WTC11 (cell line): ENCODE measurements around the gene TEFM. TPM values are rescaled to one million over a fixed set of nuclear protein-coding genes. Genes with fewer than 3 reads are reported as not detected.

Source experiments
- ATAC-seq: fragments of 200-7000 bp; cut with Tn5 transposase; 2 replicates; pipeline ENCODE4 v1.10.0; 2021; ENCODE audit warnings: mild to moderate bottlenecking, moderate library complexity
- CTCF ChIA-PET: fragments of 300-600 bp; sonication (Branson Sonifier 250); formaldehyde crosslinking; loops from one replicate; lab custom pipeline; 2021; ENCODE audit warnings: antibody characterized with exemption; lab: Charles Lee
- POLR2A ChIA-PET: fragments of 350-600 bp; sonication (Branson Sonifier 250); formaldehyde crosslinking; loops from one replicate; lab custom pipeline; 2021; ENCODE audit warnings: antibody characterized with exemption; lab: Charles Lee
- DNase-seq: peaks from one replicate; pipeline ENCODE4 v3.0.0; 2021; ENCODE audit warnings: low spot score
- H3K27ac Mint-ChIP-seq: 2 replicates; pipeline ENCODE4 v1.8.0; 2021; ENCODE audit warnings: mixed read lengths
- H3K27me3 Mint-ChIP-seq: 2 replicates; pipeline ENCODE4 v1.8.0; 2021; ENCODE audit warnings: low read depth, mild to moderate bottlenecking, moderate library complexity, mixed read lengths
- H3K36me3 Mint-ChIP-seq: 2 replicates; pipeline ENCODE4 v1.8.0; 2021; ENCODE audit warnings: mixed read lengths
- H3K4me1 Mint-ChIP-seq: 2 replicates; pipeline ENCODE4 v1.8.0; 2022; ENCODE audit warnings: mixed read lengths
- H3K4me3 Mint-ChIP-seq: 2 replicates; pipeline ENCODE4 v1.8.0; 2021; ENCODE audit warnings: mild to moderate bottlenecking, moderate library complexity, mixed read lengths
- H3K9me3 Mint-ChIP-seq: 2 replicates; pipeline ENCODE4 v1.8.0; 2021; ENCODE audit warnings: mixed read lengths
- AFF4 ChIP-seq: sonication (generic); formaldehyde crosslinking; IDR thresholded peaks from 2 replicates; pipeline ENCODE4 v1.8.1; 2023; ENCODE audit warnings: mild to moderate bottlenecking, missing genetic modification reagents, borderline replicate concordance
- ATF2 ChIP-seq: sonication (generic); formaldehyde crosslinking; IDR thresholded peaks from 2 replicates; pipeline ENCODE4 v1.8.1; 2022; ENCODE audit warnings: low read depth, missing genetic modification reagents, borderline replicate concordance
- CBFB ChIP-seq: sonication (generic); formaldehyde crosslinking; IDR thresholded peaks from 2 replicates; pipeline ENCODE4 v1.8.1; 2022; ENCODE audit warnings: mild to moderate bottlenecking, low read depth, missing genetic modification reagents
- E2F1 ChIP-seq: sonication (generic); formaldehyde crosslinking; IDR thresholded peaks from 2 replicates; pipeline ENCODE4 v1.8.0; 2022; ENCODE audit warnings: mild to moderate bottlenecking, missing genetic modification reagents
- ESRRA ChIP-seq: sonication (generic); formaldehyde crosslinking; IDR thresholded peaks from 2 replicates; pipeline ENCODE4 v1.8.1; 2022; ENCODE audit warnings: mild to moderate bottlenecking, missing genetic modification reagents, borderline replicate concordance
- HMGA2 ChIP-seq: fragments of 250-450 bp; sonication (Bioruptor Pico); IDR thresholded peaks from 2 replicates; pipeline ENCODE4 v1.4.0; 2021; ENCODE audit warnings: mild to moderate bottlenecking, moderate library complexity
- HMGXB4 ChIP-seq: sonication (generic); formaldehyde crosslinking; IDR thresholded peaks from 2 replicates; pipeline ENCODE4 v1.8.1; 2023; ENCODE audit warnings: mild to moderate bottlenecking, moderate library complexity, missing genetic modification reagents
- NFYB ChIP-seq: sonication (generic); formaldehyde crosslinking; conservative IDR thresholded peaks from 2 replicates; pipeline ENCODE4 v1.8.0; 2022; ENCODE audit warnings: low read depth, missing genetic modification reagents
- NR1H2 ChIP-seq: sonication (generic); formaldehyde crosslinking; IDR thresholded peaks from 2 replicates; pipeline ENCODE4 v1.9.0; 2021; ENCODE audit warnings: mild to moderate bottlenecking, moderate library complexity, missing genetic modification reagents
- PRDM15 ChIP-seq: sonication (generic); formaldehyde crosslinking; IDR thresholded peaks from 2 replicates; pipeline ENCODE4 v1.8.0; 2022; ENCODE audit warnings: missing genetic modification reagents
- RORB ChIP-seq: fragments of 250-450 bp; sonication (Bioruptor Pico); IDR thresholded peaks from 2 replicates; pipeline ENCODE4 v1.9.0; 2021; ENCODE audit warnings: mild to moderate bottlenecking
- SMAD4 ChIP-seq: sonication (generic); formaldehyde crosslinking; IDR thresholded peaks from 2 replicates; pipeline ENCODE4 v1.8.0; 2022; ENCODE audit warnings: mild to moderate bottlenecking, missing genetic modification reagents
- TP53 ChIP-seq: sonication (generic); formaldehyde crosslinking; IDR thresholded peaks from 2 replicates; pipeline ENCODE4 v1.8.1; 2023; ENCODE audit warnings: mild to moderate bottlenecking, missing genetic modification reagents
- ZNF138 ChIP-seq: sonication (generic); formaldehyde crosslinking; conservative IDR thresholded peaks from 2 replicates; pipeline ENCODE4 v1.8.1; 2022; ENCODE audit warnings: mild to moderate bottlenecking, moderate library complexity, missing genetic modification reagents
- ZNF396 ChIP-seq: fragments of 250-450 bp; sonication (Bioruptor Pico); IDR thresholded peaks from 2 replicates; pipeline ENCODE4 v1.8.0; 2021; ENCODE audit warnings: mild to moderate bottlenecking, moderate library complexity, borderline replicate concordance
- ZNF423 ChIP-seq: fragments of 250-450 bp; sonication (Bioruptor Pico); IDR thresholded peaks from 2 replicates; pipeline ENCODE4 v2.1.2; 2022; ENCODE audit warnings: mild to moderate bottlenecking, moderate library complexity
- total RNA-seq: library from RNA; stranded (reverse); gene quantifications from 3 replicates; pipeline ENCODE4 v1.2.3, GENCODE V29; 2021
- TF ChIP-seq, protein P1 (sequence below): sonication (generic); formaldehyde crosslinking; IDR thresholded peaks from 2 replicates; pipeline ENCODE4 v1.8.0; 2022; ENCODE audit warnings: mild to moderate bottlenecking, missing genetic modification reagents

The TEFM gene
- total RNA-seq, 1 experiment from 2014 or later, result 12.3 TPM

DNA sequence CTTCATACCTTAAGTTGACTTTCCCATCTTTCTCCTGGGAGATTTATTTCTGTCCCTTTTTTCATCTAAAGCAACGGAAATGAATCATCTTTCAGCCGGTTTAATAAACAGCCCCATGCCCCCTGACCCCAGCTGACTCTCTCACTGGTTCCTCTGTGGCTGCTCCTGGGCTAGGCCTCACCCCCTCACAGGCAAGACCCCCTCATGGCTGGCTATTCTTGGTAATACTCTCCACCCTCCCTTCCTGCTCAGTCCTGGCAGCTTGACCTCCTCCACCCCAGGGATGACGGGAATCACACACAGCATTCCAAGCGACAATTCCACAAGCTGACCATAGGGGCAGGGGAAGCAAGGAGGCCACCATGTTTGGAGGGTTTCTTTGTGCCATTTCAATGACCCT is 14.2 kb upstream of the TEFM start:
- TF ChIP-seq E2F1 (CRISPR knock-in tag) (no peak), ZNF423 (CRISPR knock-in tag) (no peak), NR1H2 (CRISPR knock-in tag) (no peak), AFF4 (CRISPR knock-in tag) (no peak), ZNF396 (CRISPR knock-in tag) (no peak)
- H3K4me1 Mint-ChIP-seq, result peaks cover 20% of the 10 kb centered on the region
- CTCF ChIA-PET, result interaction anchor here (0.7 to 1.1 kb wide), 2 partner anchors 297 to 444 kb away, joined by 3 read pairs; partner anchors contain the start of gene GOSR1
- 0 out of 2 replicates have a peak overlapping the region, but pooled peaks have one; percentile 72 for H3K4me3 Mint-ChIP-seq
- H3K27me3 Mint-ChIP-seq, result peaks cover 60% of the 10 kb centered on the region
- H3K9me3 Mint-ChIP-seq, result no peaks in the 10 kb centered on the region
- no peak overlapping the region for H3K27ac Mint-ChIP-seq
- ATAC-seq (peak; percentile 55), DNase-seq (peak; percentile 39)
- POLR2A ChIA-PET, result no interaction called here
- H3K36me3 Mint-ChIP-seq, result no peaks in the 10 kb centered on the region

GRCh38 chr17:30917050-30917449 is 11.0 kb upstream of the TEFM start:
- peaks cover 16% of the 10 kb centered on the region for H3K4me1 Mint-ChIP-seq
- H3K27me3 Mint-ChIP-seq, result peaks cover 36% of the 10 kb centered on the region
- H3K36me3 Mint-ChIP-seq, result no peaks in the 10 kb centered on the region
- POLR2A ChIA-PET, result no interaction called here
- no peaks in the 10 kb centered on the region for H3K9me3 Mint-ChIP-seq
- no peak for ATAC-seq
- no peak overlapping the region for H3K4me3 Mint-ChIP-seq
- CTCF ChIA-PET, result interaction anchor here (0.6 kb wide), 1 partner anchor 890 kb away, joined by 4 read pairs; no protein-coding TSS in a partner anchor
- no peak for DNase-seq
- no peak overlapping the region for H3K27ac Mint-ChIP-seq
- no peak for TF ChIP-seq ZNF423 (CRISPR knock-in tag)
- no peak for TF ChIP-seq NR1H2 (CRISPR knock-in tag)
- TF ChIP-seq ESRRA (CRISPR knock-in tag), result no peak
- no peak for TF ChIP-seq ZNF138 (CRISPR knock-in tag)
- no peak for TF ChIP-seq HMGA2 (CRISPR knock-in tag)
- TF ChIP-seq, protein P1, sequence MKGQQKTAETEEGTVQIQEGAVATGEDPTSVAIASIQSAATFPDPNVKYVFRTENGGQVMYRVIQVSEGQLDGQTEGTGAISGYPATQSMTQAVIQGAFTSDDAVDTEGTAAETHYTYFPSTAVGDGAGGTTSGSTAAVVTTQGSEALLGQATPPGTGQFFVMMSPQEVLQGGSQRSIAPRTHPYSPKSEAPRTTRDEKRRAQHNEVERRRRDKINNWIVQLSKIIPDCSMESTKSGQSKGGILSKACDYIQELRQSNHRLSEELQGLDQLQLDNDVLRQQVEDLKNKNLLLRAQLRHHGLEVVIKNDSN (CRISPR knock-in tag), result no peak
- no peak for TF ChIP-seq CBFB
- TF ChIP-seq HMGXB4 (CRISPR knock-in tag), result no peak
- TF ChIP-seq NFYB (CRISPR knock-in tag), result no peak
- TF ChIP-seq ATF2, result no peak
- no peak for TF ChIP-seq SMAD4
- TF ChIP-seq TP53 (CRISPR knock-in tag), result no peak
- TF ChIP-seq RORB (CRISPR knock-in tag), result no peak
- TF ChIP-seq PRDM15, result no peak
